ENCODE data around the gene RALGPS1.

The RALGPS1 gene

DNA sequence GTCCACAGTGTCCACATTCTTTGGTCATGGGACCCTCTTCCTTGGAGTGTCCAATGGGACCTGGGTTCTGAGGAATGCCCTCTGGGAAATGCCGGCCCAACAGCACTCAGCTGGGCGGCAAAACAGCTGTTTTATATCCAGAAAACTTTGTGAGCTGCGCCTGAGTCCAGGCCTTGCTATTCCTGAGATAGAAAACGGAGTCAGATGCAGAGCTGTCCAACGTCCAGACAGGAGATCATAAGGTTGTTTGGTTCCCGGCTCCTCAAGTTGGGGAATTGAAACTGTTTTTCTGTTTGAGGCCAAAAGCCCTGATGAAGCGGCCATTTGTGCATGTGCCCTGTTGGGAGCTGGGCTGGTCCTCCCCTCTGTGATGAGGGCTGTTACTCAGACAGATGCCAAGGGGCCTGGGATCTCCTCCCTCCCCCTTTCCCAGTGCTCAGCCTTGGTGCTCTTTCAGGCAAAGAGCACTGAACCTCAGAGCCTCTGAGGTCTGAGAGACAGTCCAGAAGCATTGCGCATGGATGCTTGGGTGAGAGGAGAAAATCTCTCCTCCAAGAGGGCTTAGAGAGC, 283.4 kb downstream of the RALGPS1 start:
- H3K27ac ChIP-seq = no peak overlapping the region
- H2AFZ ChIP-seq = no peak overlapping the region
- H3K4me2 ChIP-seq (ENCODE audit: low read length) = no peak overlapping the region
- no peaks in the 10 kb centered on the region for H3K9me3 ChIP-seq (ENCODE audit: control insufficient read depth, low read length)
- no peaks in the 10 kb centered on the region for H3K36me3 ChIP-seq (ENCODE audit: control insufficient read depth, insufficient read depth, low read length)
- no peaks in the 10 kb centered on the region for H3K79me2 ChIP-seq
- H3K4me1 ChIP-seq = no peaks in the 10 kb centered on the region
- no peak overlapping the region for H3K4me3 ChIP-seq (ENCODE audit: low read depth, low read length)
- H3K27me3 ChIP-seq (ENCODE audit: control insufficient read depth, insufficient read depth, low read length) = no peaks in the 10 kb centered on the region
- TF ChIP-seq, protein P1, sequence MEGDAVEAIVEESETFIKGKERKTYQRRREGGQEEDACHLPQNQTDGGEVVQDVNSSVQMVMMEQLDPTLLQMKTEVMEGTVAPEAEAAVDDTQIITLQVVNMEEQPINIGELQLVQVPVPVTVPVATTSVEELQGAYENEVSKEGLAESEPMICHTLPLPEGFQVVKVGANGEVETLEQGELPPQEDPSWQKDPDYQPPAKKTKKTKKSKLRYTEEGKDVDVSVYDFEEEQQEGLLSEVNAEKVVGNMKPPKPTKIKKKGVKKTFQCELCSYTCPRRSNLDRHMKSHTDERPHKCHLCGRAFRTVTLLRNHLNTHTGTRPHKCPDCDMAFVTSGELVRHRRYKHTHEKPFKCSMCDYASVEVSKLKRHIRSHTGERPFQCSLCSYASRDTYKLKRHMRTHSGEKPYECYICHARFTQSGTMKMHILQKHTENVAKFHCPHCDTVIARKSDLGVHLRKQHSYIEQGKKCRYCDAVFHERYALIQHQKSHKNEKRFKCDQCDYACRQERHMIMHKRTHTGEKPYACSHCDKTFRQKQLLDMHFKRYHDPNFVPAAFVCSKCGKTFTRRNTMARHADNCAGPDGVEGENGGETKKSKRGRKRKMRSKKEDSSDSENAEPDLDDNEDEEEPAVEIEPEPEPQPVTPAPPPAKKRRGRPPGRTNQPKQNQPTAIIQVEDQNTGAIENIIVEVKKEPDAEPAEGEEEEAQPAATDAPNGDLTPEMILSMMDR (IDR thresholded peaks at IDR 0.05) = no peak
- H3K9ac ChIP-seq = no peak overlapping the region

DNA sequence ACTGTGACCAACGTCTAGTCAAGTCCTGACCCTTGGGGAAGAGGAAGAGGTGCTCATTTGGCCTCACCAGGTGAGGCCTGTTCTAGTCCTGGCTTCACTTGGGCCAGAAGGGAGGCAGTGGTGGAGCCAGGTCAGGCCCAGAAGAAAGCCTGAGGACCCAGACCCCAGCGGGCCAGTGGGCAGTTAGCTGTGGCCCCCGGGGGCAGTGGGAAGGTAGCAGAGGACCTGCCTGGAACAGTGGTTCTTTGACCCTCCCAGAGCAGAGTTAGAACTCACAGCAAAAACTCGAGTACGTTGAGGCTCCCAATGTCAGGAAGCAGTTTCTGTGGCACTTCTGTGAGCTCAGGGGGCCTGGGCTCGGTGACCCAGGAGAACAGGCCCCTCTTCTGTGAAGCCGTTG, 284.0 kb downstream of the RALGPS1 start:
- Histone ChIP-seq H3K9ac (no peak overlapping the region), H3K27me3 (ENCODE audit: control insufficient read depth, insufficient read depth, low read length) (no peaks in the 10 kb centered on the region), H3K4me2 (ENCODE audit: low read length) (no peak overlapping the region), H3K4me1 (no peaks in the 10 kb centered on the region), H3K79me2 (no peaks in the 10 kb centered on the region), H3K4me3 (ENCODE audit: low read depth, low read length) (no peak overlapping the region), H3K9me3 (ENCODE audit: control insufficient read depth, low read length) (no peaks in the 10 kb centered on the region), H3K36me3 (ENCODE audit: control insufficient read depth, insufficient read depth, low read length) (no peaks in the 10 kb centered on the region), H3K27ac (no peak overlapping the region), H2AFZ (no peak overlapping the region)
- TF ChIP-seq, protein P1 (IDR thresholded peaks at IDR 0.05) = no peak

DNA sequence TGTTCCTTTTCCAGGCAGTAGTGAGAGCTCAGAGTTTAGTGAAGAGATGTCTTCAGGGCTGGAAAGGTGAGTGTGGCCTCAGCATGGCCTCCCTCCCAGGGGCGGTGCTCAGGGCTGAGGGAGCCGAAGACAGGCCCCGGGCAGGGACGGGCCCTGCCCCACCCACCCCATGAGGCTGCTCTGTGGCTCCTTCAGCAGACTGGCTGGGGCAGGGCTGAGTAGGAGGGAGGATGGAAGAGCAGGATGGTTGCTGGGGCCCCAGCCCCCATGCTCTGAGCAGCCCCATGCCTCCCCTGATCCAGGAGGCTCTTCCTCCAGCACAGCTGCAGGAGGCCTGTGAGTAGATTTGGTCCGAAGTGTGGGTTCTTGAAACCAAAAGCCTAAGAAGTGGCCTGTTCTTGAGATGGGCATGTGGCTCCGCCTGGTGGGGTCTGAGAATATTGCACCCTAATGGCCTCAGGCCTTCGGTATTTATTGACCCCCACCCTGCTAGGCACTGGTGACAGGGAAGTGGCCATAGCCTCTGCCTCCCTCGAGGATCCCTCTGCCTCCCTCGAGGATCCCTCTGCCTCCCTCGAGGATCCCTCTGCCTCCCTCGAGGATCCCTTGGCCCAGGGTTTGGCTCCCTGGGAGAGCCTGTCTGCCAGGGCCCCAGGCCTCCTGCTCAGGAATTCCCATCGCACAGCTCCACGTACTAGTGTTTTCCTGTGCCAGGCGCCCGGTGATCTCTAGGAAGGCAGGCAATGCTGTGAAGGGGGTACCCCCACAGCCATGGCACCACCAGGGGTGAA, 284.6 kb downstream of the RALGPS1 start:
- H3K4me2 ChIP-seq (ENCODE audit: low read length) = no peak overlapping the region
- H3K4me1 ChIP-seq = no peaks in the 10 kb centered on the region
- H3K9me3 ChIP-seq (ENCODE audit: control insufficient read depth, low read length) = no peaks in the 10 kb centered on the region
- TF ChIP-seq, protein P1 (IDR thresholded peaks at IDR 0.05) = peak; percentile 72
- no peaks in the 10 kb centered on the region for H3K36me3 ChIP-seq (ENCODE audit: control insufficient read depth, insufficient read depth, low read length)
- H2AFZ ChIP-seq = no peak overlapping the region
- no peak overlapping the region for H3K4me3 ChIP-seq (ENCODE audit: low read depth, low read length)
- no peaks in the 10 kb centered on the region for H3K27me3 ChIP-seq (ENCODE audit: control insufficient read depth, insufficient read depth, low read length)
- no peak overlapping the region for H3K9ac ChIP-seq
- no peaks in the 10 kb centered on the region for H3K79me2 ChIP-seq
- no peak overlapping the region for H3K27ac ChIP-seq

DNA sequence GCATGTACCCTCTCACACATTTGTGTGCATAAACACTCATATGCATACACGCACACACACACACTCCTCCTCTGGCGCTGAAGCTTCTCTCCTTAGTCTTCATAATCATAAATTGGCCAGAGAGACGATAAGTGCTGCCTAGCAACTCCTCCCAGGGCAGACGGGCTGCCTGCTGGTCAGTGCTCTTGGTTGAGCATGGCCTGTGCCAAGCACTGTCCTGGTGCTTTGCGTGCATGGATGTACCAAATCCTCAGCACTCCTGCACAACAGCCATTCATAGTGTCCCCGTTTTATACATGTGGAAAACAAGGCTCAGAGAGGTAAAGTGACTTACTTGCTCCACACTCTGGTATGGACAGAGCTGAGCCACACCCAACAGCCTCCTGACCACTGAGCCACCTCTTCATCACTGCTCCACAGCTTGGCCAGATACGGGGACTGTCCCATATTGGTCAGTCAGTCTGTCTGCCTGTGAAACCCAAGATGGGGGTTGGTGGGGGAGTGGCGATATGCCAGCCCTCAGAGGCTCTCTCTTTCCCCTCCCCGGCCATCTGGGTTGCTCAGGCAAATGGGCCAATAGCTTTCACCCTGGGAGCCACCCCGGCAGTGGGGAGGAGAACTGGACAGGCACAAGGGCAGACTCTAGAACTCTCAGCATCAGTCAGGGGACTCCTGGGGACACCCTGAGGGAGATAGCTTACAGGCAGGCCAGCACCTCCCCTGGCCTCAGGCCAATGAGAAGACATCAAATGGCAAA, 285.7 kb downstream of the RALGPS1 start:
- Histone ChIP-seq H3K79me2 (no peaks in the 10 kb centered on the region), H3K27ac (no peak overlapping the region), H3K27me3 (ENCODE audit: control insufficient read depth, insufficient read depth, low read length) (no peaks in the 10 kb centered on the region), H3K36me3 (ENCODE audit: control insufficient read depth, insufficient read depth, low read length) (no peaks in the 10 kb centered on the region), H3K4me3 (ENCODE audit: low read depth, low read length) (no peak overlapping the region), H3K4me1 (no peaks in the 10 kb centered on the region), H3K9ac (no peak overlapping the region), H2AFZ (no peak overlapping the region), H3K4me2 (ENCODE audit: low read length) (no peak overlapping the region), H3K9me3 (ENCODE audit: control insufficient read depth, low read length) (no peaks in the 10 kb centered on the region)
- TF ChIP-seq, protein P1 (IDR thresholded peaks at IDR 0.05) = no peak

All from parathyroid adenoma (tissue), 2 donors.